Endothelial cell of umbilical vein (primary cell): Measurements from ENCODE around the gene GLI3.

Experiments used
- CTCF ChIP-seq, 2 donors: IDR thresholded peaks; 1 replicate in 1 of 2; 2 replicates in 1 of 2; pipeline ENCODE4 v1.5.1; 2011; ENCODE audit warnings: low read length in 2 of 2, mild to moderate bottlenecking in 2 of 2, moderate library complexity in 2 of 2, control low read depth in 1 of 2, inconsistent platforms in 1 of 2, low read depth in 1 of 2; ENCODE audit not compliant: insufficient read depth in 1 of 2; ENCODE audit errors: extremely low read depth in 1 of 2
- EZH2 ChIP-seq: IDR thresholded peaks from 2 replicates; pipeline ENCODE4 v1.6.1; 2012; ENCODE audit warnings: borderline replicate concordance, low read depth, mild to moderate bottlenecking, moderate library complexity, low read length, inconsistent platforms; ENCODE audit not compliant: severe bottlenecking
- FOS ChIP-seq: IDR thresholded peaks from 2 replicates; pipeline ENCODE4 v1.6.1; 2011; ENCODE audit warnings: mild to moderate bottlenecking, low read length, moderate library complexity, borderline replicate concordance; ENCODE audit not compliant: insufficient read depth
- GATA2 ChIP-seq: IDR thresholded peaks from 2 replicates; pipeline ENCODE4 v1.7.0; 2011; ENCODE audit warnings: low read depth, mild to moderate bottlenecking, moderate library complexity, mixed read lengths, low read length; ENCODE audit not compliant: insufficient read length, insufficient read depth
- JUN ChIP-seq: IDR thresholded peaks from 2 replicates; pipeline ENCODE4 v1.6.1; 2011; ENCODE audit warnings: borderline replicate concordance, low read depth; ENCODE audit not compliant: insufficient read length, insufficient read depth
- MAX ChIP-seq: IDR thresholded peaks from 2 replicates; pipeline ENCODE4 v1.6.1; 2011; ENCODE audit not compliant: insufficient read depth, insufficient read length
- MYC ChIP-seq: IDR thresholded peaks from one replicate; pipeline ENCODE4 v1.6.1; 2011; ENCODE audit warnings: mild to moderate bottlenecking, low read depth, low read length
- POLR2A ChIP-seq: IDR thresholded peaks from 2 replicates; pipeline ENCODE4 v1.6.1; 2012; ENCODE audit warnings: low read depth, mild to moderate bottlenecking, control low read depth, low read length
- POLR2AphosphoS5 ChIP-seq: IDR thresholded peaks from 2 replicates; pipeline ENCODE4 v1.6.1; 2012; ENCODE audit warnings: low read depth, mild to moderate bottlenecking, control low read depth, low read length, moderate library complexity; ENCODE audit not compliant: insufficient read depth

GRCh38 chr7:42081671-42082070, 155.3 kb downstream of the GLI3 start:
- no peak for TF ChIP-seq POLR2AphosphoS5
- TF ChIP-seq CTCF (IDR thresholded peaks at IDR 0.05; ENCODE audit: extremely low read depth in 1 of 2, insufficient read depth in 1 of 2, low read depth in 1 of 2, low read length in 2 of 2), result no peak
- TF ChIP-seq POLR2A, result no peak
- TF ChIP-seq EZH2, result no peak
- TF ChIP-seq MAX, result no peak
- no peak for TF ChIP-seq JUN
- TF ChIP-seq GATA2, result no peak
- TF ChIP-seq FOS, result no peak
- TF ChIP-seq MYC, result no peak
